GM21515 (cell line): Measurements from ENCODE around the gene CD300LB.

Source experiments
- ATAC-seq: cut with Tn5 transposase; IDR thresholded peaks from one replicate; pipeline ENCODE4 v1.9.1; 2021; ENCODE audit not compliant: unreplicated experiment

Gene CD300LB

DNA sequence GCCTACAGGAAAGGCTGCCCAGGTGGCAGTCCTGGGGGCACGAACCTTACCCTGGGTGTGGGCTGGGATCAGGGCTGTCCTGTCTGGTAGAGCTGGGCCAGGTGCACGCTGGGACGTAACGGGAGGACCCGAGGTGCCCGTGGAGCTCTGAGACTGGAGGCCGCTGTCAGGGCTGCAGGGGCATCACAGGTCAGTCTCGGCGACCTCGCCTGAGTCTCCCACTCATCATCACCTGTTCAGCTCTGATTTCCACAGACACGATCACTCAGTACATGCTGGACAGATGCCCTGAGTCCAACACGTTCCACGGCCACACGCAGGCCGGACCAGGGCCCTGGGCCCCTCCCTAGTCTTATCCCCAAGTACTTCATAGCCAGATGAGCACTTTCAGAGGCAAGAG is 19.3 kb upstream of the CD300LB start:
- no peak for ATAC-seq

DNA sequence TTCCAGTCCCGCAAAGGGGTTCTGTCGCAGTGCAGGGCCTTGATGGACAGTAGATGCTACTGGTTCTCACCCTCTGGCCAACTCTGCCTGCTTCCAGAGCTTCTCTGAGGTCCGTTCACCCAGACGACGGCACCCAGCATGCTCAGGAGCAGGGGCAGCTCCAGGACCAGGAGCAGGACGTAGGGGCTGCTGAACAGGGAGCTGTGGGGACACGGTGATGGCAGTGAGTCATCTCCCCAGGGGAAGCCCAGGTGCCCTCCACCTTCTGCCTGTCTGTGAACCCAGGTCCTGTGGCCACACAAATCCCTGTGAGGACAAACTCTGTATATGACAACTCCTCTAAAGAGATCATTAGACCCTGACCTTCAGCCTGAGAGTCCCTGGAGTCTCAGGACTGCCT is 18.1 kb upstream of the CD300LB start:
- no peak for ATAC-seq

DNA sequence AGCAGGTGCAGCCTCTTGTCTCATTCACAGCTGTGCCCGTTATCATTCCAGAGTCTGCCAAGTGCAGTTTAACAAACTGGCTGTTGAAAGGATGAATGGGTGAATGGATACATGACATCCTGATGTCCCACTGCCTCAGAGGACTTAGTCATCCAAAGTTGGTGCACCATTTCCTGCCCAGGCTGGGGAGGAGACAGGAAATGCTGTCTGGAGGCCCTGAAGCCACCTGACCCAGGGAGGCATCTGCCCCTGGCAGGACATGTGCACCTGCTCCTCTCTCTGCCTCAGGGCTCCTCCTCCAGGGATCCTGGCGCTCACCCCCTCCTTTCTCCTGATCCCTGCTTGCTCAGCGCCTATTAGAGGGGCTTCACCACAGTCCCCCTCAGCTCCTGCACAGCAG is 16.5 kb upstream of the CD300LB start:
- ATAC-seq: no peak

DNA sequence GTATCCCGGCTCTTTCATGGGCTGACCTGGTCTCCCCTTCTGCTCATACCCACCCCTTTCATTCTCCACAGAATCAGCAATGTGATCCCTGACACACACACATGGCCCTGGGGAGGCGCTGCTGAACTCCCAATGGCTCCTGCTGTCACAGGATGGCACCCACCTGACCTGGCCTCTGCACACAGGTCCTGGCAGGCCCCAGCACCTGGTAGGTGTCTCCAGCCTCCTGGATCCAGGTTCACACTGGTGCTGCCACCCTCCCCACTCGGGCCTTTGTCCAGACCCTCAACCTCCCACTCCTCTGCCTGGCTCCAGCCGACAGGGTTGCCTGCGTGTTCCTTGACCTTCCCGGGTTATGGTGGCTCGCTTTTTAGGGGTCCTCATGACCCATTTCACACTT is 16.0 kb upstream of the CD300LB start:
- no peak for ATAC-seq

DNA sequence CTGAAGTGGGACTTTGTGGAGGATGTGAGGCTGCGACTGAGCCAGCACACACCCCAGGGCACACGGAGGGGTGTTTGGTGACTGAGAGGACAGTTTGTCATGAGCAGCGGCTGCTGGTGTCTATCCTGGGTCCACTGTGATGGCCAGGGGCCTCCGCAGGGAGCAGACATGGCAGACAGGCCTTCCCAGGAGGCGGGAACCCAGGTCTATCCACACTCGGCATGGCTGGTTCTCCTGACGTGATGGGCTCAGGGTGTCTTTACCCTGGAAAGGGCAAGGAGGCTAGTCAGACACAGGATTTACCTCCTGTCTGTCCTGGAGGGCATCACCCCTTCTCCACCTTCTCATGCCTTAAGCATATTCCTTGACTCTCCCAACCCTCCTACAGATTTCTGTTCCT is 15.3 kb upstream of the CD300LB start:
- ATAC-seq: no peak

DNA sequence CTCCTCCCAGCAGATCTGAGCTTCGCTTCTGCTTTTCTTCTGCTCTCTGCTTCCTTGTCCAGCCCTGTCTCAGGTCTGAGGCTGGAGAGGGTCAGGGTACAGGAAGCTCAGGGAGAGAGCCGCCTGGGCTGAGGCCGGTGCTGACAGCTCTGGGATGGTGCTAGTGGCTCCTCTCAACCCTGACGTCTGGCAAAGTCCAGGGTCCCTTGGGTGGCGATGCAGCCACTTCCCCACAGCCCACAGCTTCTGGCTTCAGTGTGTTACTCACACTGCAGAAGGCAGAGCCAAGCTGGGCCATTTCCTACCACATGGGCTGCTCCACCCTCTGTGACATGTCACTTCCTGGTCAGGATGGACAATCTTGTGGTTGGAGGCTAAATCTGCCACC is 14.6 kb upstream of the CD300LB start, which contains the start of gene CD300C:
Gene CD300C, minus strand, starts transcription at position 273 of the 388 bp plus-strand sequence. CDS start 333 bp downstream, outside the sequence.
- ATAC-seq: no peak

DNA sequence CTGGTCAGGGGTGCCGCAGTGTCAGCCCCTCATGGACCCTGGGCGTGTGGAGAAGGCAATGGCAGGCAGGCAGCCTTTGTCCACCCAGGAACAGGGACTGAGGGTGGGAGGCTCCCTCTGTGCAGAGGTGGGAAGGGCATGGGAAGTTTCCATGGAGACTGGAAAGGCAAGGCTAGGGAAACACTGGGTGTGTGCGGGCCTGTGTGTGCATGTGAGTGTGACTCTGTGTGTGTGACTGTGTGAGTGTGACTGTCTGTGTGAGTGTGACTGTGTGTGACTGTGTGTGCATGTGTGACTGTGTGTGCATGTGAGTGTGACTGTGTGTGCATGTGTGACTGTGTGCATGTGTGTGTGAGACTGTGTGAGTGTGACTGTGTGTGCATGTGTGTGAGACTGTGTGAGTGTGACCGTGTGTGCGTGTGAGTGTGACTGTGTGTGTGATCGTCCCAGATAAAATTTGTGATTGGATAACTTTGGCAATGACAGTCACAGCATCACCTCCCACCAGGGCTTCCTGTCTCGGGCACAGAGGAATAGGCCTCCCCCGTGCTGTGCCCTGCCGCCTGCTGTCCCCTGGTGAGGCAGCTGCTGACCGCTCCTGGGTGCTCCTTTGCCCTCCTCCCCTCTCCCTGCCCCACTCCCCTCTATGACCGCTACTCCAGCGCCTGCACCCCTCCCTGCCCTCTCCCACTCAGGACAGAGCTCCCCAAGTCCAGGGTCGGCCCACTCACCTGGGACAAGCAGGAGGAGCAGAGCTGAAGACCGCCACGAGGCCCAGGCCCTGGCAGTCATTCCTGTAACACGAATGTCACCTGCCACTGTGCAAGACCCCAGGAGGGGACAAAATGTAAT is 13.9 kb upstream of the CD300LB start:
- no peak for ATAC-seq

DNA sequence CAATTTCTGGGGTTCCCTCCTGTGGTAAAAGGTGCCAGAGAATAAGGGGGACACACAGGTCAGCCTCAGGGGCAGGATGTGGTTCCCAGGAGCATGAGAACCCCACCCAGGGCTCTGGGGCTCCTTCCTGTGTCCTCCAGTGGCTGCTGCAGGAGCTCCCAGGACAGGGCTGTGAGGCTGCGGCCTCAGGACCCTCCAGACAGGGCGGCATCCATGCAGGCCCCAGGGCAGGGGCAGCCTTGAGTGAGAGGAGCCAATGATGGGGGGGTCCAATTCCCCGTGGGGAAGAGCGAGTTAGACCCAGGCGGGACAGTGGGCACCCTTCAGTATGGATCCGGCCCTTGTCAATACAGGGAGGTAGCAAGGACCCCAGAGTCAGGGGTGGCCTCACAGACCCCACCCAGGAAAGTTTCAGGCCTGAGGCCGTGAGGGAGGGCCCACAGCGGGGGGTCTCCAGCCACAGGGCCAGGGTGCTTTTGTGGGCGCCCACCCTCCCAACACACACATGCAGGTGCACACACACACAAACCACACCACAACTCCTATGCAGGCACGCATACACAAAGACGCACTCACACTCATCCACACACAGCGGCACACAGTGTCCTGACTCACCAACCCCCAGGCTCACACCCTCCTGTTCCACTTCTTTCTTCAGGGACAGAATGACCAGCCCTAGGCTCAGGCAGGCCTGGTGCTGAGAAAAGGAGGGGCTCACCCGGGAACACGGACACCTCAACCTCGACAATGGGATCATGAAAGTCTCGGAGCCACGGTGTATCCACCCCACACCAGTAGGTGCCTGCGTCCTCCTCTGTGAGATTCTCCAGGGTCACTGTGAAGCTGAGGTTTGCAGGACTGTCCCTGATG is 12.9 kb upstream of the CD300LB start:
- ATAC-seq: no peak

DNA sequence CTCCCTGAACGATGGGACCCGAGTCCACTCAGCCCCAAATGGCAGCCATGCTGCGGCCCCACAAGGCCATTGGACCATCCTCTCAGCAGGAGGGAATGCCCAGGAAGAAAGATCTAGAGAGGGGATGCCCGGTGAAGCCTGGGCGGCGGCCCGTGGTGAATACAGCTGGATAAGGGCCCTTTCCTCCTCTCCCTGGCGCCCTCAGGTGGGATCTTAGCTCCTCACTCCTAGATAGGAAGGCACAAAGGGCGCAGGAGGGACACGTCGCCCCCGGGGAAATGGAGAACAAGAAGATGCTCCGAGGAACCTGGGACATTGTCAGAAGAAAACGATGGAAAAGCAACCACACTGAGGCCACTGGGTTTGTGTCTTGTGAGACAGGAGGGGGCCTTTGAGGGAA is 12.1 kb upstream of the CD300LB start:
- no peak for ATAC-seq

DNA sequence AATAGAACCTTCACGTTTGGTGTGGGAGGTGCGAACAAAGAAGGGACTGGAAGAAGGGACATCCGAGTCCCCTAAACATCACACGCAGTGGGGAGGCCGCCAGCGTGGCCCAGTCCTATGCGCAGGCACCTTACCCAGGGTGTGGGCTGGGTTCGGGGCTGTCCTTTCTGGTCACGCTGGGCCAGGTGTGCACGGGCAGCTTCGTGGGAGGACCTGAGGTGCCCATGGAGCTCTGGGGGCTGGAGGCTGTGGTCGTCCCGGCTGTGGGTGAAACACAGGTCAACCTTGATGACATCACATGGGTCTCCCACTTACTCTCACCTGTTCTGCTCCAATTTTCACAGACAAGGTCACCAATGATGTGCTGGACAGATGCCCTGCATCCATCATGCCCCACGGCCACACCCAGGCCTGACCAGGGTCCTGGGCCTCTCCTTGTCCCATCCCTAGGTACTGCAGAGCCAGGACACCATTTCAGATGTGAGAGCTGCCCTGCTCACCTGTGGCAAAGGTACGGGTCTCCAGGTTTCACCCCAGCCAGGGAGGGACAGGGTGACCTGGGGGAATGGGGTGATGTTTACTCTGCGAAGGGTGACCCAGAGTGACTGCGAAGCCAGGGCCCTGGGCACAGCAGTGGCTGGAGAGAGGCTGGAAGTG is 11.6 kb upstream of the CD300LB start:
- ATAC-seq: no peak

DNA sequence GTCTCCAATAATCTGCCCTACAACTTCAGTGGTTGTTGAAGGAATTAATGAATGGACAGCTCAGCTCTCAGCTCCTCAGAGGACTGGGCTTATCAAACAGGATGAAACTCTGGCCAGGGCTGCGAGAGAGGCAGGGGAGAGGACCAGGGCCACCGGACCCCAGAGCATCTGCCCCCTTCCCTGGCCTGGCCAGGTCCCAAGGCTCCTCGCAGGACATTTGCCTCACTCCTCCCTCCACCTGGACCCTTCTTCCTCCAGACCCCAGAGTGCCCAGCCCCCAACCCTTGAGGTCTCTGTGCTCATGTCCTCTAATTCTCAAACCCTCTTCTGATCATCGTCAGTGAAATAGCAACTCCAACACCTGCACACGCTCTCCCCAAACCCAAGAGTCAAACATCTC is 10.9 kb upstream of the CD300LB start:
- no peak for ATAC-seq

DNA sequence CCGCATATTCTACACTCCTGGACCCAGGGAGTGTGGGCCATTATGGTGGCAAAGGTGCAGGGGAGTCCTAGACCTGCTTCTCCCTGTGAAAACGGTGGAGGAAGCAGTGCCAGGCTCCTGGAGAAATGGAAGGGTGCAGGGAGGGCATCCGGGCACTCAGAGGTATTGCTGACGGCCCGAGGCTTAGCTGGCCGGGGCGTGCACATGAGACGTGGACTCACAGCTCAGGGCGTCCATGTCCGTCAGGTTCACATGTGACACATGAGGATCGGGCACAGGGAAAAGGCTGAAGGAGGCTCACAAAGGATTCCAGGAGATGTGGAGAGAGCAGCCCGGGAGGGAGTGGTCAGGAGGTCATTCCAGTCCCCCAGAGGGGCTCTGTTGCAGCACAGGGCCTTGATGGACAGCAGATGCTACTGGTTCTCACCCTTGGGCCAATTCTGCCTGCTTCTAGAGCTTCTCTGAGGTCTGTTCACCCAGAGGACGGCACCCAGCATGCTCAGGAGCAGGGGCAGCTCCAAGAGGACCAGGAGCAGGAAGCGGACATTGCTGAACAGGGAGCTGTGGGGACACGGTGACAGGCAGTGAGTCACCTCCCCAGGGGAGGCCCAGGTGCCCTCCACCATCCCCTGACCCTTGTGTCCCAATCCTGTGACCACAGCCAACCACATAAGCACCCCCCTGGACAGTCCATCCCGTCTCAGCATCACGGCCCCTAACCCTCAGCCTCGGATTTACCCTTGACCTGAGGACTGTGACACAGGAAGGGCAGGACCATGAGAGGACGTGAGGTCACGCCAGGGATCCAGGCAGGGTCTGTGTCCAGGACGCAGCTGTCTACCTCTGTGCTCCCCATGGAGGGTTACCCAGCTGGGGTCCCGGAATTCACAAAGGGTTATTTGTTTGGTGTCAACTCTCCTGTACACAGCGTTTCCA is 10.2 kb upstream of the CD300LB start:
- no peak for ATAC-seq

DNA sequence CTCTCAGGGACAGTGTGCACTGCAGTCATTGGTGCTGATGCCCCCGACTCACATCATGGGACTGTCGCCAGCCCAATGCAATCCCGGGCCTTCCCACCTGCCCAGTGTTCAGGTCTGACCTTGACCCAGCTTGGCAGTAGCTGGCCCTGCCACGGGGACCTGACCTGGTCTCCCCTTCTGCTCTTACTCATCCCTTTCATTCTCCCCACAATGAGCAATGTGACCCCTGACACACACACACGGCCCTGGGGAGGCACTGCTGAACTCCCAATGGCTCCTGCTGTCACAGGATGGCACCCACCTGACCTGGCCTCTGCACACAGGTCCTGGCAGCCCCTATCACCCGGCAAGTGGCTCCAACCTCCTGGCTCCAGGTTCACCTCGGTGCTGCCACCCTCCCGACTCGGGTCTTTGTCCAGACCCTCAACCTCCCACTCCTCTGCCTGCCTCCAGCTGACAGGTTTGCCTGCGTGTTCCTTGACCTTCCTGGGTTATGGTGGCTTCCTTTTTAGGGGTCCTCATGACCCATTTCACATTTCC is 8.1 kb upstream of the CD300LB start:
- no peak for ATAC-seq

DNA sequence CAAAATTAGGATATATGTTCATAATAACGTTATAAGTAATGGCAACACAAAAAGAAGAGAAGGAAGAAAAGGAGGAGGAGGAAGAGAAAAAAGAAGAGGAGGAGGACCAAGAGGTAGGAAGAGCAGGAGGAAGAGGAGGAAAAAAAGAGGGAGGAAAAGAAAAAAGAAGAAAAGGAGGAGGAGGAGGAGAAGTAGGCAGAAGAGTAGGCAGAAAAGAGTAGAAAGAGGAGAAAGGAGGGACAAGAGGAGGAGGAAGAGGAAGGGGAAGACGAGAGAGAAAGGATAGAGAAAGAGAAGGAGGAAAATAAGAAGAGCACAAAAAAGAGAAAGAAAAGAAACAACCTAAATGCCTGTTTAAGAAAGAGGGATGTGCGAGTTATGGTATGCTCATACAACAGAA is 5.6 kb upstream of the CD300LB start:
- no peak for ATAC-seq

DNA sequence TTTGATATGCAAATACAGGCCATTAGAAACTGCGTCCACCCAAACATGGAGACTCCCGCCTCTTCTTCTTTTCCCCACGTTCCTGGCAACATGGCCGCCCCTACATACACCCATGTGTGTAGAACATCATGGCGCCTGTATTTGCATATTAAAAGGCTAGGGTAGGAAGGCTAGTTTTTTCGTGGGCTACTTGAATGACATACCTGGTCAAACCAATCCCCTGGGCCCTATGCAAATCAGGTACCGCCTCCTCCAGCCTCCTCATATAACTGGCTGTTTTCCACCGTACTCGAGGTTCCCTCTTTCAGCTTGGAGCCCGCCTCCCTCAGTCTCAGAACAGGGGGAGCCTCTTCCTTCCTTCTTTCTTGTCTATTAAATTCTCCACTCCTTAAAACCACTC is 840 bp upstream of the CD300LB start:
- ATAC-seq: no peak

DNA sequence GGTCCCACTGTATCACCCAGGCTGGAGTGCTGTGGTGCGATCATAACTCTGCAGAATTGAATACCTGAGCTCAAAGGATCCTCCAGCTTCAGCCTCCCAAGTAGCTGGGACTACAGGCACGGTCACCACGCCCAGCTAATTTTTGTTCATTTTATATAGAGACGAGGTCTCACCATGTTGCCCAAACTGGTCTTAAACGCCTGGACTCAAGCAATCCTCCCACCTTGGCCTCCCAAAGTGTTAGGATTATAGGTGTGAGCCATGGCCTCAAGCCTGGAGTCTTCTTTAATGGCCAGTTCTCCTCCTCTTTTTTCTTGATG is 484 bp downstream of the CD300LB start:
- no peak for ATAC-seq

DNA sequence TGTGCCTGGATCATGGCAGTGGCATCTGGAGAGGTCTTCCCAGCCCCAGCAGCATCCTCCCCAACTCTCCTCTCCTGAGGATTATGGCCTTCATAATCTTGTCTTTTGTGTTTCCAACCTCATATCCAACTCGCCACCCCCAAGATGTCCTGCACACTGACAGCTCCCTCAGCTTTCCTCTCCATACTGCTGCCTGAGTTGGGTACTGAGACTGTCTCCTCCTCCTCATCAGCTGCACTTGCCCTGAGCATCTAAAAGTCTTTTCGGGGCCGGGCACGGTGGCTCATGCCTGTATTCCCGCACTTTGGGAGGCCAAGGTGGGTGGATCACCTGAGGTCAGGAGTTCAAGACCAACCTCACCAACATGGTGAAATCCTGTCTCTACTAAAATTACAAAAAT is 2.0 kb downstream of the CD300LB start:
- no peak for ATAC-seq

DNA sequence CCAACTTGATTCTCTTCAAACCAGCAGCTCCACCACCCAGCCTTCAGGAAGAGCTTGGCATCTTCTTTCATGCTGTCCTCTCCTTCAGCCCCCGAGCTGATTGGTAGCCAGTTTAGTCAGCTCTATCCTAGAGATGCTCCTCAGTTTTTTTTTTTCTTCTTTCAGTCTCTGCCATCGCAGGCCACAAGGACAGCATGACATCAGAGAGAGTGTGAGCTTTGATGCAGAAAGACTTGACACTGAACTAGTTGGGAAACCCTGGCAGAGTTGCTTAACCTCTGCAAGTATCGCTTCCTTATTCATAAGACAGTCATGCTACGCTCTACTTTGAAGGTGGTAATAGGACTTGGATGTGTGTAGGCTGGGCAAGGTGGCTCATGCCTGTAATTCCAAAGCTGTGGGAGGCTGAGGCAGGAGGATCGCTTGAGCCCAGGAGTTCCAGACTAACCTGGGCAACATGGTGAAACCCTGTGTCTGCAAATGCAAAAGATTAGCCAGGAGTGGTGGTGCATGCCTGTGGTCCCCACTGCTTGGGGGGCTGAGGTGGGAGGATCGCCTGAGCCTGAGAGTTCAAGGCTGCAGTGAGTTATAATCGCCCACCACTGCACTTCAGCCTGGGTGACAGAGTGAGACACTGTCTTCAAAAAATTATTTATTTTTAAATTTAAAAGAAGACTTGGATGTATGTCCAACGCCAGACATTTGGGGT is 2.6 kb downstream of the CD300LB start:
- peak; percentile 69 for ATAC-seq

DNA sequence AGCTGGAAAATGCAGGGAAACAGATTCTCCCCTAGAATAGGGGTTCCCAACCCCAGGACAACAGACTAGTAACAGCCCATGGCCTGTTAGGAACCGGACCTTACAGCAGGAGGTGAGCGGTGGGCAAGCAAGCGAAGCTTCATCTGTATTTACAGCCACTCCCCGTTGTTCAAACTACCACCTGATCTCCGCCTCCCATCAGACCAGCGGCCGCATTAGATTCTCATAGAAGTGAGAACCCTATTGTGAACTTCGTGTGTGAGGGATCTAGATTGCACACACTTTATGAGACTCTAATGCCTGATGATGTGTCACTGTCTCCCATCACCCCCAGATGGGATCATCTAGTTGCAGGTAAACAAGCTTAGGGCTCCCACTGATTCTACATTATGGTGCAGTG is 3.5 kb downstream of the CD300LB start:
- ATAC-seq: no peak

DNA sequence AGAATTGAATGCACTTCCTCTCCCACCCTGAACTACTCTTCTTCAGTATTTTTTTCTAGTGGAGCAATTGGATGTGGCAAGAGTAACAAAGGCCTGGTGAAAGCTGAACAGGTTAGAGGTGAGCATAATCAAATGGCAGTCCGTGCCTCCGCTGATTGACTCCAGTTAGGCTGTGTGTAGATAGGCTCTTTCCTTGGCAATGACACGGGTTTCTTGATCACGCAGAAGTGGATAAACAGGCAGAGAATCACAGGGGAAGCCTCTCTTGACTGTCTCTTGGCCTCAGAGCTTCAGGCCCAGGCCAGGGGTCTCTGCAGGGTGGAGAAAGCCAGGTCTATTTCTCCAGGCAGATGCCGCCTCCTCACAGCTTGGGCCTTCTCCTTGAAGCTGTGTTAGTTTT is 4.2 kb downstream of the CD300LB start:
- ATAC-seq: no peak
